Activated T-cell treated with anti-CD3 and anti-CD28 coated beads for 4 hours (primary cell): ENCODE measurements around the gene ERVFRD-1.
"Not testable (repeated sequence)": the region's sequence is repeated elsewhere in the genome, so short reads cannot be mapped to it uniquely, and the experiment has no call there.

ENCODE experiments used
- DNase-seq: peaks from one replicate; pipeline ENCODE4 v3.0.0-alpha.2; 2020

ERVFRD-1 gene

GRCh38 chr6:11126876-11127275, 15.4 kb upstream of the ERVFRD-1 start:
- DNase-seq = no peak

- no peak for DNase-seq
Observed at GRCh38 chr6:11123978-11124377, 12.5 kb upstream of the ERVFRD-1 start.

DNA sequence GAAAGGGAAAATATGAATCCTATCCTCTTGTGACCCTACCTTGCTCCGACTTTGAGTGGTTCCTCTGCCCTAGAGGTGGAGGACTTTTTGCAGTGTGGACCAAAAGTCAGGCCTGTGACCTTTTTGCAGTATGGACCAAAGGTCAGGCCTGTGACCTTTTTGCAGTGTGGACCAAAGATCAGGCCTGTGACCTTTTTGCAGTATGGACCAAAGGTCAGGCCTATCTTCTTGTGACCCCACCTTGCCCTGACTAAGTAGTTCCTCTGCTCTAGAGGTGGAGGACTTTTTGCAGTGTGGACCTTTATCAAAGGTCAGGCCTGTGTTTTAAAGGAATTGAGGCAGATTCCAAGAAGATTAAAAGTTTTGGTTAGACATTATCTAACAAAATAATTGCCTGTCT, 10.9 kb upstream of the ERVFRD-1 start:
- DNase-seq = no peak

GRCh38 chr6:11121851-11122250, 10.3 kb upstream of the ERVFRD-1 start:
- no peak for DNase-seq

DNA sequence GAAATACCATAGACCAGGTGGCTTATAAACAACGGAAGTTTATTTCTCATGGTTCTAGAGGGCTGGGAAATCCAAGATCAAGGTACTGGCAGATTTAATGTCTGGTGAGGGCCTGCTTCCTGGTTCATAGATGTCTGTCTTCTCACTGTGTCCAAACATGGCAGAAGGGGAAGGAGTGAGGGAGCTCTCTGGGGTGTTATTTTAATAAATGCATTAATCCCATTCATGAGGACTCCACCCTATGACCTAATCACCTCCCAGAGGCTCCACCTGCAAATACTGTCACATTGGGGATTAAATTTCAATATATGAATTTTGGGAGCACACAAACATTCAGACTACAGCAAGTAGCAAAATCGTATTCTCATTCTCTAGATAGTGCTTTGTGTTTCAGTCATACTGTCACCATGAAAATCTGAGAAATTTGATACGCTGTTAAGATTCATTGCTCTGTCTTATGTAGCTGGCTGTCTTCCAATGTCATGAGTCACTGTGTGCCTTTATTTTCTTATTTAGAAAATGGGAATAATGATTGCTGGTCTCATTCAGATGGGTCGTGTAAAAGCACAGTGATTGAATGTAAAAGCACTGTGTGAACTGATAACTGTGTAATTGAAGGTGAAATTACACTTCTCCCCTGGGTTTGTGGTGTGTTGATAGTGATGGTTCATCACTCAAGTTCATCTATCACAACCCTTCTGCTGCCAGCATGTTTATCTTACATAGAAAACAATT, 8.9 kb upstream of the ERVFRD-1 start:
- no peak for DNase-seq

DNA sequence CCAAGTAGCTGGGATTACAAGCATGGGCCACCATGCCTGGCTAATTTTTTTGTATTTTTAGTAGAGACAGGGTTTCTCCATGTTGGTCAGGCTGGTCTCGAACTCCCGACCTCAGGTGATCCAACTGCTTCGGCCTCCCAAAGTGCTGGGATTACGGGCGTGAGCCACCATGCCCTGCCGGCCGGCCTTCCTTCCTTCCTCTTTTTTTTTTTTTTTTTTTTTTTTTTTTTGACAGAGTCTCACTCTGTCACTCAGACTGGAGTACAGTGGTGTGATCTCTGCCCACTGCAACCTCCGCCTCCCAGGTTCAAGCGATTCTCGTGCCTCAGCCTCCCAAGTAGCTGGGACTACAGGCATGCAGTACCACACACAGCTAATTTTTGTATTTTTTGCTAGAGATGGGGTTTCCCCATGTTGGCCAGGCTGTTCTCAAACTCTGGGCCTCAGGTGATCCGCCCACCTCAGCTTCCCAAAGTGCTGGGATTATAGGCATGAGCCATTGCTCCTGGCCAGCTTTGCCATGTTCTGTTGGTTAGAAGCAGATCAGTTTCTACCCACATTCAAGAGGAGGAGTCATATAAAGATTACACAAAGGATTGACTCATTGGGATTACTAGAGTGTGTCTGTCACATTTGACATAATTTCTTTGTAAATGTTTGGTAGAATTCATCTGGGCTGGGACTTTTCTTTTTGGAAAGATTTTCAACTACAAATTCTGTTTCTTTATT, 4.4 kb upstream of the ERVFRD-1 start:
- DNase-seq = not testable (repeated sequence)

DNA sequence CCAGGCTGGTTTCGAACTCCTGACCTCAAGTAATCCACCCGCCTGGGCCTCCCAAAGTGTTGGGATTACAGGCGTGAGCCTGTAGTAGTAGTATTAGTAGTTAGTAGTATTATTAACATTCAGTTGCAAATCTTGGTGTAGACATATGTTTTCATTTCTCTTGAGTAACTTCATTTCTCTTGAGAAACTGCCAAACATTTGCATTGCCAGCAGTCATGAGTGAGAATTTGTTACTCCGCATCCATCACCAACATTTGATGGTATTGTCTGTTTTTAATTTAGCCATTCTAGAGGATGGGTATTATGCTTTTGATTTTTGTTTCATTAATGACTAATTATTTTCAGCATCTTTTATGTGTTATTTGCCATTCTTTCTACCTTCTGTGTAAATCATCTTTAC, 1.5 kb upstream of the ERVFRD-1 start:
- DNase-seq = no peak

GRCh38 chr6:11111769-11112437, 378 bp upstream of the ERVFRD-1 start:
- no peak for DNase-seq

- no peak for DNase-seq
Observed at GRCh38 chr6:11108726-11109125, 2.8 kb downstream of the ERVFRD-1 start.

GRCh38 chr6:11103065-11103464, 8.5 kb downstream of the ERVFRD-1 start:
- DNase-seq = no peak

GRCh38 chr6:11101417-11101816, 10.1 kb downstream of the ERVFRD-1 start:
- DNase-seq = no peak

DNA sequence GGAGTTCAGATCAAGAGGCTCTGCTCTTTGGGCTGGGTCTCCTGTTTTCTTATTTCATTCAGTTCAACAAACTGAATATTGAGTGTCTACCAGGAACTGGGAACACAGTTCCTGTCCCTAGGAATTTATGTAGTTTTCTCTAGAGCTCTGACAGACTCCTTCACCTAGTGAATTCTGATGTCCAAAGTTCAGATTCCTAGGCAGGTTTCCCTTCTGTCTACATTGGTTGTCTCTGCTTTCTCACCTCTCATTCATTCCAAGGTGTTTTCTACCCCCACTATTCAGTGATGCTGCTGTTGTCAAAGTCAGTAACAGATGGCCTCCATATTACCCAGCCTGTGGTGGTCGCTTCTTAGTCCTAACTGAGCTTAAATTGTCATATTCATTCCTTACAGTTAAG, 13.5 kb downstream of the ERVFRD-1 start:
- no peak for DNase-seq

DNA sequence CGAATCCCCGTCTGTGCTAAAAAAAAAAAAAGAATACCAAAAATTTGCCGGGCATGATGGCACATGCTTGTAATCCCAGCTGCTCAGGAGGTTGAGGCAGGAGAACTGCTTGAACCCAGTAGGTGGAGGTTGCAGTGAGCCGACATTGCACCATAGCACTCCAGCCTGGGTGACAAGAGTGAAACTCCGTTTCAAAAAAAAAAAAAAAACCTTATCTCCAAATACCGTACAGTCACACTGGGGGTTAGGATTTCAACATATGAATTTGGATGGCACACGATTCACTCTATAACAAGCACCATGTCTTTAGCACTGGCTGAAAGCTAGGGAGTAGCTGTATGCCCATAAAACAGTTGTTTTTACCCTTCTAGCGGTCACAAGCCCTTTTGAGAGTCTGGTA, 14.0 kb downstream of the ERVFRD-1 start:
- no peak for DNase-seq

DNA sequence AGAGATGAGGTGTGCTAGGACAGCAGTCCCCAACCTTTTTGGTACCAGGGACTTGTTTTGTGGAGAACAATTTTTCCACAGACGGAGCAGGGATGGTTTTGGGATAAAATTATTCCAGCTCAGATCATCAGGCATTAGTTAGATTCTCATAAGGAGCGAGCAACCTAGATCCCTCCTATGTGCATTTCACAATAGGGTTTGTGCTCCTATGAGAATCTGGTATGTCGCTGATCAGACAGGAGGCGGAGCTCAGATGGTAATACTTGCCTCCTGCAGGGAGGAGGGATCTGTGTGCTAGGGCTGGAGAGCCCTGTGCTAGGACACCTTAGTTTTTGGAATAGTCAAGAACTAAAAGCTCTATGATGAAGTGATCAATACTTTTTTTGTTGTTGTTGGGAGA, 15.4 kb downstream of the ERVFRD-1 start:
- DNase-seq = no peak

- DNase-seq = no peak
Observed at GRCh38 chr6:11094941-11095340, 16.6 kb downstream of the ERVFRD-1 start.

DNA sequence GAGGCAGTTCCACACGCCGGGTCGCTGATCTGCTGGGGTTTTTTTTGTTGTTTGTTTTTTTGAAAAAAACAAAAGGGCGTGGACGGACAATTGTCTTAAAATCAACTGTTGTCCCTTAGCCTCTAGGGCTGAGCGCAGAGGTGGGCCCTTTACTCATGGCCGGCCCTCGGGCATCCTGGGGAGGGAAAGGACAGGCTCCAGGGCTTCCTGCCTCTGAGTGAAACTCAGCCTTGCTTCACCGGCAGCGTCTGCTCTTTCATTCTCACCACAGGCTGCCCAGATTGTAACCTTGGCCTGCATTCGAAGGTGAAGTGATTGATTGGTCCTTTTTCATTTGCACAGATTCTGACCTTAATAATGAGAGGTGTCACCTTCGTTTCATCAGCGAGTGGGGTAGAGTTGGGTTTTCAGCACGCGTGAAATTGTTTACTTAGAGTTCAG, 17.1 kb downstream of the ERVFRD-1 start:
- DNase-seq = peak; percentile 25

DNA sequence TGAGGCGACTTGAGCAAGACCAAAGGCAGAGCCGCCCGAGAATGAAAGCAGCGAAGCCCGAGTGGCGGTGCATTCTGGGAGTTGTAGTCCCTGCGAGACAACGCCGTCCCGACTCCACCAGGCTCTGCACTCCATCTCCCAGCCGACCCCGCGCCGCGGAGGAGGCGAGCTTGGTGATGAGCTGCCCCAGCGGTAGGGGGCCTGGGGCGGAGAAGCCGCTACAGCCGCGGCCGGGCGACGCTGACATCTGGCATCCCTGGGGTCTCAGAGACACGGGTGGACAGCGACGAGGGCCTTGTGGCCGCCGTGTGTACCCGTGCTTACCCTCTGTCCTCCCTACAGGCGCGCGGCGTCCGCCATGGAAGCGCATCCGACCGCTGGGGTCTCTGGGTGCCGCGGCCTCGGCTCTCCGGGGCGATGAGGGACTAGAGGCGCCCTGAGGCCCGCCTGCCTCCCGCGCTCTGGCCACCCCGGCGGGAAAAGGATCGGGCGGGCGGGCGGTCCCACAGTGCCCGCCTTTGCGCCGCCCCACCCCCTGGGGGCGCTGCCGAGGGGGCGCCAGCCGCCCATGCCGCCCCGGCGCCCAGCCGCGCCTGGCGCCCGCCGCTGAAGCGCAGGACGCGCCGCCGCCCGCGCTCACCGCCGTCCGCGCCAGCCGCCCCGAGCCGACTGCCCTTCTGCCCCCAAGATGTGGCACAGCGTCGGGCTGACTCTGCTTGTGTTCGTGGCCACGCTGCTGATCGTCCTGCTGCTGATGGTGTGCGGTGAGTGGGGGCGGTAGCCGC, 17.7 kb downstream of the ERVFRD-1 start, which contains the start of gene SMIM13:
Gene SMIM13, plus strand, starts transcription at position 209 of the 785 bp plus-strand sequence. Its CDS starts 480 bp downstream, at position 689.
- peak; percentile 91 for DNase-seq

- no peak for DNase-seq
Observed at GRCh38 chr6:11093376-11093625, 18.2 kb downstream of the ERVFRD-1 start.

- DNase-seq = no peak
Observed at GRCh38 chr6:11092668-11093375, 18.7 kb downstream of the ERVFRD-1 start.

DNA sequence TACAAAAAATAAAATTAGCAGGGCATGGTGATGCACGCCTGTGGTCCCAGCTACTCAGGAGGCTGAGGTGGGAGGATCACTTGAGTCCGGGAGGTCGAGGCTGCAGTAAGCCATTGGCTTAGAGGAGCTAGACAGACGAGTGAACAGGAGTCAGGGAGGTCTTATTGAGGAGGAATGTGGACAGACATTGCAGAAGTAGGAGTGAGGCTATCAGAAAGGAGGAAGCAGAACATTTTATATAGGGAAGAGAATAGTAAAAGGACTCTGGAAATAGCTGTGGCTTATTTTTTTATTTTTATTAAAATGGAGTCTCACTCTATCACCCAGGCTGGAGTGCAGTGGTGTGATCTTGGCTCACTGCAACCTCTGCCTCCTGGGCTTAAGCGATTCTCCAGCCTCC, 20.4 kb downstream of the ERVFRD-1 start:
- not testable (repeated sequence) for DNase-seq

DNA sequence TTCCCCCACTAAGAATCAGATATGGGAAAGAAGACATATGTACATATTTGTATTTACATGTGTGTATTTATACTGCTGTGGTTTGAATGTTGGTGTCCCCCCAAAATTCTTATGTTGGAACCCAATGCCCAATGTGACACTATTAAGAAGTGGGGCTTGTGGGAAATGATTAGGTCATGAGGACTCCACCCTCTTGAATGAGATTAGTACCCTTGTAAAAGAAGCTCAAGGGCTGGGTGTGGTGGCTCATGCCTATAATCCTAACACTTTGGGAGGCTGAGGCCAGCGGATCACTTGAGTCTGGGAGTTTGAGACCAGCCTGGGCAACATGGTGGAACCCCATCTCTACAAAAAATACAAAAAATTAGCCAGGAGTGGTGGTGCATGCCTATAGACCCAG, 21.8 kb downstream of the ERVFRD-1 start:
- no peak for DNase-seq

GRCh38 chr6:11087141-11087812, 24.2 kb downstream of the ERVFRD-1 start:
- DNase-seq = not testable (repeated sequence)
